ENCODE measurements around the gene RASGEF1C. TPM values are rescaled to one million over a fixed set of nuclear protein-coding genes. Genes with fewer than 3 reads are reported as not detected.

RASGEF1C gene
- total RNA-seq, 4 donors from 2014 or later: 0.71 to 2.5 TPM; not detected in 2

DNA sequence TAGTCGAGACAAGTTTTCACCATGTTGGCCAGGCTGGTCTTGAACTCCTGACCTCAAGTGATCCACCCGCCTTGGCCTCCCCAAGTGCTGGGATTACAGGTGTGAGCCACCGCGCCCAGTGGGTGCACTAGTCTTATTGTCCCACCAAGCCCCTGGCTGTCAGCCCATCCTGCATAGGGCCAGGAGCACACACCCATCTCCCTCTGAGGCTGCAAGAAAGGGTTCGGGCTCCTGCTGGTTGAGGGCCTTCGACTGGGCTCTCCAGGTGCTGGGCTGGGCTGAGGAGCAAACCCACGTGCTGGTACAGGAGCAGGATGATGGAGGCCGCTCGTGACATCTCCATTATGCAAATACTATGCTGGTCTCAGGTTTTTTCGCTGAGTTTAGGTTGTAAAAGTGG is 112.4 kb downstream of the RASGEF1C start:
- DNase-seq (ENCODE audit: low spot score in 2 of 2): peak in 1 of 2 donors; percentile 68
- intact Hi-C loops (cut with DNase I; ENCODE audit: low total_unique reads): no loop called here
- H3K4me3 ChIP-seq (ENCODE audit: low read depth, poor library complexity, severe bottlenecking): no peak overlapping the region
- 80 to 88% methylated on average over 10 of the region's 10 CpGs for WGBS, 2 donors
- TF ChIP-seq, protein P1, sequence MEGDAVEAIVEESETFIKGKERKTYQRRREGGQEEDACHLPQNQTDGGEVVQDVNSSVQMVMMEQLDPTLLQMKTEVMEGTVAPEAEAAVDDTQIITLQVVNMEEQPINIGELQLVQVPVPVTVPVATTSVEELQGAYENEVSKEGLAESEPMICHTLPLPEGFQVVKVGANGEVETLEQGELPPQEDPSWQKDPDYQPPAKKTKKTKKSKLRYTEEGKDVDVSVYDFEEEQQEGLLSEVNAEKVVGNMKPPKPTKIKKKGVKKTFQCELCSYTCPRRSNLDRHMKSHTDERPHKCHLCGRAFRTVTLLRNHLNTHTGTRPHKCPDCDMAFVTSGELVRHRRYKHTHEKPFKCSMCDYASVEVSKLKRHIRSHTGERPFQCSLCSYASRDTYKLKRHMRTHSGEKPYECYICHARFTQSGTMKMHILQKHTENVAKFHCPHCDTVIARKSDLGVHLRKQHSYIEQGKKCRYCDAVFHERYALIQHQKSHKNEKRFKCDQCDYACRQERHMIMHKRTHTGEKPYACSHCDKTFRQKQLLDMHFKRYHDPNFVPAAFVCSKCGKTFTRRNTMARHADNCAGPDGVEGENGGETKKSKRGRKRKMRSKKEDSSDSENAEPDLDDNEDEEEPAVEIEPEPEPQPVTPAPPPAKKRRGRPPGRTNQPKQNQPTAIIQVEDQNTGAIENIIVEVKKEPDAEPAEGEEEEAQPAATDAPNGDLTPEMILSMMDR (IDR thresholded peaks at IDR 0.05): no peak
- no peak for TF ChIP-seq POLR2A (IDR thresholded peaks at IDR 0.05)

GRCh38 chr5:180095545-180095944 is 113.5 kb downstream of the RASGEF1C start:
- WGBS, 2 donors: 77 to 88% methylated on average over 9 of the region's 9 CpGs

GRCh38 chr5:180093651-180094382 is 115.2 kb downstream of the RASGEF1C start:
- intact Hi-C loops (cut with DNase I; ENCODE audit: low total_unique reads): no loop called here
- WGBS, 2 donors: 75 to 77% methylated on average over 9 of the region's 9 CpGs
- DNase-seq (ENCODE audit: low spot score in 2 of 2): peak; percentile 58 to 84
- no peak overlapping the region for H3K4me3 ChIP-seq (ENCODE audit: low read depth, poor library complexity, severe bottlenecking)
- no peak for TF ChIP-seq POLR2A (IDR thresholded peaks at IDR 0.05)
- TF ChIP-seq, protein P1 (IDR thresholded peaks at IDR 0.05): no peak

More at GRCh38 chr5:180095545-180095944, 113.5 kb downstream of the RASGEF1C start:
- no peak for TF ChIP-seq POLR2A (IDR thresholded peaks at IDR 0.05)
- TF ChIP-seq, protein P1 (IDR thresholded peaks at IDR 0.05): no peak
- peak in 1 of 2 donors; percentile 13 for DNase-seq (ENCODE audit: low spot score in 2 of 2)
- intact Hi-C loops (cut with DNase I; ENCODE audit: low total_unique reads): no loop called here
- no peak overlapping the region for H3K4me3 ChIP-seq (ENCODE audit: low read depth, poor library complexity, severe bottlenecking)

- intact Hi-C loops (cut with DNase I; ENCODE audit: low total_unique reads): no loop called here
- 94 to 95% methylated on average over 6 of the region's 6 CpGs for WGBS, 2 donors
- peak in 1 of 2 donors; percentile 54 for DNase-seq (ENCODE audit: low spot score in 2 of 2)
- TF ChIP-seq, protein P1 (IDR thresholded peaks at IDR 0.05): no peak
- TF ChIP-seq POLR2A (IDR thresholded peaks at IDR 0.05): no peak
- H3K4me3 ChIP-seq (ENCODE audit: low read depth, poor library complexity, severe bottlenecking): no peak overlapping the region
These were observed 115.8 kb downstream of the RASGEF1C start for GRCh38 chr5:180093241-180093640.

- WGBS, 2 donors: 14 to 16% methylated on average over 17 of the region's 17 CpGs
- no peak overlapping the region for H3K4me3 ChIP-seq (ENCODE audit: low read depth, poor library complexity, severe bottlenecking)
- intact Hi-C loops (cut with DNase I; ENCODE audit: low total_unique reads): no loop called here
- no peak for TF ChIP-seq POLR2A (IDR thresholded peaks at IDR 0.05)
- TF ChIP-seq, protein P1 (IDR thresholded peaks at IDR 0.05): no peak
- peak in 1 of 2 donors; percentile 80 for DNase-seq (ENCODE audit: low spot score in 2 of 2)
These were observed 118.1 kb downstream of the RASGEF1C start for GRCh38 chr5:180090769-180091546.

All from lower leg skin (tissue), 4 donors.